Nephron progenitor cell (in vitro differentiated cells): ENCODE measurements around the gene DNAH9.

Experiments used
- DNase-seq: peaks from one replicate; pipeline ENCODE4 v3.0.0; 2021
- H3K27ac Mint-ChIP-seq: 2 replicates; pipeline ENCODE4 v1.8.0; 2021; ENCODE audit warnings: mild to moderate bottlenecking, moderate library complexity, mixed read lengths
- H3K27me3 Mint-ChIP-seq: 2 replicates; pipeline ENCODE4 v1.8.0; 2021; ENCODE audit warnings: mild to moderate bottlenecking, low read depth, mixed read lengths; ENCODE audit not compliant: poor library complexity
- H3K36me3 Mint-ChIP-seq: 2 replicates; pipeline ENCODE4 v1.8.0; 2021; ENCODE audit warnings: low read depth, mixed read lengths
- H3K4me1 Mint-ChIP-seq: 2 replicates; pipeline ENCODE4 v1.8.0; 2021; ENCODE audit warnings: mixed read lengths
- H3K4me3 Mint-ChIP-seq: 2 replicates; pipeline ENCODE4 v1.8.0; 2021; ENCODE audit warnings: mild to moderate bottlenecking, moderate library complexity, mixed read lengths
- H3K9me3 Mint-ChIP-seq: 2 replicates; pipeline ENCODE4 v1.8.0; 2021; ENCODE audit warnings: mild to moderate bottlenecking, moderate library complexity, mixed read lengths
- CTCF ChIP-seq: fragments of 200-600 bp; sonication (generic); IDR thresholded peaks from 2 replicates; pipeline ENCODE4 v1.5.0; 2021; ENCODE audit warnings: antibody characterized with exemption

The DNAH9 gene

GRCh38 chr17:11598274-11599221 lies at the start of gene DNAH9:
TSS of gene DNAH9 (plus strand) at chr17:11598470. CDS start at chr17:11598499, 29 bp downstream.
- peaks cover 21% of the 10 kb centered on the region for H3K4me1 Mint-ChIP-seq
- peak within 1 kb of the TSS; percentile 85 for H3K4me3 Mint-ChIP-seq
- peaks cover 5% of the 10 kb centered on the region for H3K9me3 Mint-ChIP-seq
- peak within 1 kb of the TSS; percentile 14 for H3K27ac Mint-ChIP-seq
- H3K36me3 Mint-ChIP-seq = no peaks in the 10 kb centered on the region
- DNase-seq = peak; percentile 99
- H3K27me3 Mint-ChIP-seq = peaks cover 2% of the 10 kb centered on the region
- no peak for TF ChIP-seq CTCF

GRCh38 chr17:11550431-11550830 lies 47.8 kb upstream of the DNAH9 start:
- H3K36me3 Mint-ChIP-seq = no peaks in the 10 kb centered on the region
- no peaks in the 10 kb centered on the region for H3K9me3 Mint-ChIP-seq
- DNase-seq = no peak
- H3K4me1 Mint-ChIP-seq = no peaks in the 10 kb centered on the region
- H3K27me3 Mint-ChIP-seq = peaks cover 2% of the 10 kb centered on the region
- TF ChIP-seq CTCF = no peak
- no peak overlapping the region for H3K27ac Mint-ChIP-seq
- no peak overlapping the region for H3K4me3 Mint-ChIP-seq

- Mint-ChIP-seq H3K9me3 (no peaks in the 10 kb centered on the region), H3K4me1 (no peaks in the 10 kb centered on the region), H3K4me3 (no peak overlapping the region), H3K27ac (no peak overlapping the region), H3K36me3 (peaks cover 1% of the 10 kb centered on the region), H3K27me3 (peaks cover 5% of the 10 kb centered on the region)
- no peak for TF ChIP-seq CTCF
- DNase-seq = no peak
These were observed 46.8 kb upstream of the DNAH9 start for GRCh38 chr17:11551442-11551841.

GRCh38 chr17:11553135-11553534 lies 45.1 kb upstream of the DNAH9 start:
- H3K27me3 Mint-ChIP-seq = peaks cover 6% of the 10 kb centered on the region
- no peak for TF ChIP-seq CTCF
- no peak for DNase-seq
- no peaks in the 10 kb centered on the region for H3K4me1 Mint-ChIP-seq
- no peak overlapping the region for H3K4me3 Mint-ChIP-seq
- H3K9me3 Mint-ChIP-seq = no peaks in the 10 kb centered on the region
- peak overlapping the region; percentile 19 for H3K27ac Mint-ChIP-seq
- H3K36me3 Mint-ChIP-seq = peaks cover 7% of the 10 kb centered on the region

GRCh38 chr17:11554042-11554441 lies 44.2 kb upstream of the DNAH9 start:
- Mint-ChIP-seq H3K27me3 (peaks cover 6% of the 10 kb centered on the region), H3K36me3 (peaks cover 7% of the 10 kb centered on the region), H3K27ac (no peak overlapping the region), H3K4me1 (peaks cover under 1% of the 10 kb centered on the region), H3K4me3 (no peak overlapping the region), H3K9me3 (no peaks in the 10 kb centered on the region)
- DNase-seq = no peak
- TF ChIP-seq CTCF = no peak

- H3K36me3 Mint-ChIP-seq = peaks cover 7% of the 10 kb centered on the region
- no peak overlapping the region for H3K27ac Mint-ChIP-seq
- peaks cover 9% of the 10 kb centered on the region for H3K27me3 Mint-ChIP-seq
These were observed 43.7 kb upstream of the DNAH9 start for GRCh38 chr17:11554542-11554941.

More at GRCh38 chr17:11554542-11554941, 43.7 kb upstream of the DNAH9 start:
- Mint-ChIP-seq H3K9me3 (no peaks in the 10 kb centered on the region), H3K4me3 (no peak overlapping the region), H3K4me1 (peaks cover 6% of the 10 kb centered on the region)
- no peak for TF ChIP-seq CTCF
- no peak for DNase-seq
